Cardiac muscle cell (in vitro differentiated cells and primary cell): Measurements from ENCODE around the gene DNAH6. TPM values are rescaled to one million over a fixed set of nuclear protein-coding genes. Genes with fewer than 3 reads are reported as not detected.
A peak's percentile ranks its signal among the peaks of the same experiment; 100 is the strongest.
"Not testable (repeated sequence)": the region's sequence is repeated elsewhere in the genome, so short reads cannot be mapped to it uniquely, and the experiment has no call there.

Experiments
- DNase-seq, 2 donors: peaks; one replicate each; pipeline versions ENCODE4 v3.0.0 to v3.0.0-alpha.2; 2010 to 2017; ENCODE audit warnings: low read depth in 1 of 2, low spot score in 1 of 2
- H3K27ac ChIP-seq: fragments of 200-600 bp; sonication (generic); 2 replicates; pipeline ENCODE4 v1.5.1; 2016
- H3K27me3 ChIP-seq: fragments of 200-600 bp; sonication (generic); 2 replicates; pipeline ENCODE4 v1.6.0; 2016; ENCODE audit warnings: control low read depth
- H3K36me3 ChIP-seq: fragments of 200-600 bp; sonication (generic); 2 replicates; pipeline ENCODE4 v1.5.1; 2016; ENCODE audit warnings: control low read depth
- H3K4me1 ChIP-seq: fragments of 200-600 bp; sonication (generic); 2 replicates; pipeline ENCODE4 v1.8.1; 2017; ENCODE audit warnings: low read depth, mild to moderate bottlenecking, mixed run types
- H3K4me3 ChIP-seq: fragments of 200-600 bp; sonication (generic); 2 replicates; pipeline ENCODE4 v1.5.1; 2016; ENCODE audit warnings: mild to moderate bottlenecking
- H3K9me3 ChIP-seq: fragments of 200-600 bp; sonication (generic); 2 replicates; pipeline ENCODE4 v1.5.1; 2017; ENCODE audit warnings: low read depth, mild to moderate bottlenecking, control low read depth
- polyA plus RNA-seq: library from polyadenylated mRNA; unstranded; fragments of >200 nt; fragmentation: Nextera tagmentation; extraction: Ambion mirVana; gene quantifications from 2 replicates; pipeline ENCODE4 v1.2.1, GENCODE V29; 2016
- total RNA-seq: library from RNA; depleted of rRNA; stranded (reverse); fragments of >200 nt; gene quantifications from 2 replicates; pipeline ENCODE4 v1.2.3, GENCODE V29; 2016
- TF ChIP-seq, protein P1 (sequence below): IDR thresholded peaks from 2 replicates; pipeline ENCODE4 v1.5.1; 2012; ENCODE audit warnings: low read depth, mild to moderate bottlenecking, low read length

DNAH6 gene
- total and polyA plus RNA-seq, 2 experiments from 2014 or later: 0.66 to 0.73 TPM

DNA sequence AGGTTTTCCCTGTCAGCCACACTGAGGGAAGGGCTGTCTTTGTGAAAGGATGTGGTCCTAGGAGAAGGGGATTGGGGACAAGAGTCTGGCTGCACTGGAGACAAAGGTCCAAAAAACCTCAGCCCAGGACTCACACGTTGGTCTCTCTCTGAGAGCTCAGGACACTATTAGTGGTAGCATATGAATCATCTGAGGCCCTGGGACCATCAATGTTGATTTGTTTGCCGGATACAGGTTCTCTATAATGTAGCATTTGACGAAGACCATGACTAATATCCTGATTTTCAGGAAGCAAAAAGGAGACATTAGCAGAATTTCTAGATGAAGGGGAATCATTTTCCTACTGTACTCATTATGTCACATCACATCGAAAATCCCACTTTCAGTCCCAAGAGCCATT, 22.2 kb upstream of the DNAH6 start:
- H3K27me3 ChIP-seq: no peaks in the 10 kb centered on the region
- no peaks in the 10 kb centered on the region for H3K36me3 ChIP-seq
- H3K9me3 ChIP-seq: no peaks in the 10 kb centered on the region
- DNase-seq: peak in 1 of 2 donors; percentile 6
- H3K4me3 ChIP-seq: no peak overlapping the region
- TF ChIP-seq, protein P1, sequence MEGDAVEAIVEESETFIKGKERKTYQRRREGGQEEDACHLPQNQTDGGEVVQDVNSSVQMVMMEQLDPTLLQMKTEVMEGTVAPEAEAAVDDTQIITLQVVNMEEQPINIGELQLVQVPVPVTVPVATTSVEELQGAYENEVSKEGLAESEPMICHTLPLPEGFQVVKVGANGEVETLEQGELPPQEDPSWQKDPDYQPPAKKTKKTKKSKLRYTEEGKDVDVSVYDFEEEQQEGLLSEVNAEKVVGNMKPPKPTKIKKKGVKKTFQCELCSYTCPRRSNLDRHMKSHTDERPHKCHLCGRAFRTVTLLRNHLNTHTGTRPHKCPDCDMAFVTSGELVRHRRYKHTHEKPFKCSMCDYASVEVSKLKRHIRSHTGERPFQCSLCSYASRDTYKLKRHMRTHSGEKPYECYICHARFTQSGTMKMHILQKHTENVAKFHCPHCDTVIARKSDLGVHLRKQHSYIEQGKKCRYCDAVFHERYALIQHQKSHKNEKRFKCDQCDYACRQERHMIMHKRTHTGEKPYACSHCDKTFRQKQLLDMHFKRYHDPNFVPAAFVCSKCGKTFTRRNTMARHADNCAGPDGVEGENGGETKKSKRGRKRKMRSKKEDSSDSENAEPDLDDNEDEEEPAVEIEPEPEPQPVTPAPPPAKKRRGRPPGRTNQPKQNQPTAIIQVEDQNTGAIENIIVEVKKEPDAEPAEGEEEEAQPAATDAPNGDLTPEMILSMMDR: no peak
- no peaks in the 10 kb centered on the region for H3K4me1 ChIP-seq
- no peak overlapping the region for H3K27ac ChIP-seq

DNA sequence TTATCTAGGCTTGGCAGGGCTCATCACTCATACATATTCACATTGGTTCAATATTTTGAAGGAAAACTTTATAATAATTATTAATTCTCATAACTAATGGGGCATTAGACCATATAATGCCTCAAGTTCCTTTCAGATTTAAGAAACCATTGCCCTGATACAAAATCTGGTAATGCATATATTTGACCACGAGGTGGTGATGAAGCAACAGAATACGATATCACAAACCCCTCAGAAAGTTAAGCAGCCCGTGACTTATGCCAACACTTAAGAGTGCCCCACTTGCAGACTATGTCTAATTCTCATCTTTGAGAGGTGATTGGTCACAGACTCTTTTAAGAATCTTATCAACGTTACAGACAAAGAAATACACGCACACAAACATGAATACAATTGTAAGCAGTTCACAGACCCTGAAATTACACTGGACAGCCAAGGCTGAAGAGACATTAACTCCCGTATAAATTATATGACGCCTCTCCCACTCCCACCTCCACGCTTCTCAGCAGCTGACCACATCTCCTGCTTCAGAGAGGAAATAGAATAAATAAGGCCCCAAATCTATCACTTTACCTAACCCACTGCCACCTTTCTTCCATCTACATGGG, 20.7 kb upstream of the DNAH6 start:
- Histone ChIP-seq H3K27ac (no peak overlapping the region), H3K27me3 (no peaks in the 10 kb centered on the region), H3K4me3 (no peak overlapping the region), H3K4me1 (no peaks in the 10 kb centered on the region), H3K36me3 (no peaks in the 10 kb centered on the region), H3K9me3 (no peaks in the 10 kb centered on the region)
- peak; percentile 73 to 85 for DNase-seq
- TF ChIP-seq, protein P1: peak; percentile 61

DNA sequence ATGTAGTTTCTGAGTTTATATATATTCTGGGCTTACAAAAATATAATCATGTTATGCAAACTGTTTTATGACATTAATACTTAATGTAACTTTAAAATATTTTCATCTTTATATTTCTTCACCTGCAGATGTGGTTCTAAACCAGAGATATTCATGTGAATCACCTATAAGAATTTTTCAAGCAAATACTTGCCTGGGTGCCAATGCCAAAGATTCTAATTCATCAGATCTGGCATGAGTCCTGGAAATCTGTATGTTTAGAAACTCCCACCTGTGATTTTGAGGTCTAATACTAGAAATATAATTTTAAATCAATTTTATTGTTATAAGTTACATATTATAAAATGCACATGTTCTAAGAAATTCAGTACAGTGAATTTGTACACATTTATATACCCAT, 19.9 kb upstream of the DNAH6 start:
- Histone ChIP-seq H3K36me3 (no peaks in the 10 kb centered on the region), H3K4me1 (no peaks in the 10 kb centered on the region), H3K9me3 (no peaks in the 10 kb centered on the region), H3K27me3 (no peaks in the 10 kb centered on the region), H3K4me3 (no peak overlapping the region), H3K27ac (no peak overlapping the region)
- TF ChIP-seq, protein P1: no peak
- DNase-seq: no peak

DNA sequence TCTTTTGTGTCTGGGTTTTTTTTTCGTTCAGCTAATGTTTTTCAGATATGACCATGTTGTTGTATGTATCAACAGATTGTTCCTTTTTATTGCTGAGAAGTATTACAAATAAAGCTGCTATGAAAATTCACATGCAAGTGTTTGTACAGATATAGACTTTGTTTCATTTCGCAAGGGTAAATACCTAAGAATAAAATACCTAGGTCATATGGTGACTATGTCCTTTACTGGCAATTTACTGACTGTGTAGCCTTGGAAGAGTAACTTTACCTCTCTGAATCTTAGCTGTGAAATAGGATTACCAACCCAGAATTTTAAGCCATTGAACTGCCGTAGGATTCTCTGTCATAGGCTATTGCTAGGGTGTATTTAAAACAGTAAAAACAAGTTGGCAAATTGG, 19.0 kb upstream of the DNAH6 start:
- Histone ChIP-seq H3K4me1 (no peaks in the 10 kb centered on the region), H3K9me3 (no peaks in the 10 kb centered on the region), H3K36me3 (no peaks in the 10 kb centered on the region), H3K27ac (no peak overlapping the region), H3K27me3 (no peaks in the 10 kb centered on the region), H3K4me3 (no peak overlapping the region)
- no peak for DNase-seq
- TF ChIP-seq, protein P1: no peak

DNA sequence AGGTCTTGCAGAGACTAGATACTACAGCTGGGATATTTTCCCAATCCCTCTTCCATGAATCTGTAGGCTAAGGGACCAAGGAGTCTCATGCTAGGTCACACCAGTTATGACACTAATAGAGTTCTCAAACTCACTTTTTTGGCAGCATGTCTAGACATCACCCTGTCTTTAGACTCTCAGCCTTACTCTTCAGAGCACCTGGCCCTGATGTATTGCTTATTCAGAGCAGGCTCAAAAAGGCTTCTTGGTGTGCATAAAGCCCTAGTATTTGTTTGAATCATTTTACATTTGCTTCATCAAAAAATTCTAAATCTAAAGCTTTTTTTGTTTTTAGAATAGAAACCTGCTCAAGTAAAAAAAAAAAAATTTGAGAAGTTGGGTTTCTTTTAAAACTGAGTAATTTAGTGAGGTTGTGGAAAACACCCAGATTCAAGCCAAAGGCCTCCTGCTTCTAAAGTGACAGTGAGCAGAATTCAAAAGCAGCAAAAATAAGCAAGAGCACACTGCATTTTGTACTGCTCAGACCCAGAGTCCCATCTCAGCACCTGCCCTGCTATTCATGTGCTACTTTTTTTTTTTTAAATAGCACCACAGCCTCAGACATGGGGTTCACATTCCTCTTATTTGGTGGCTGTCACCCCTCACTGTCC, 18.0 kb upstream of the DNAH6 start:
- H3K4me1 ChIP-seq: no peaks in the 10 kb centered on the region
- no peaks in the 10 kb centered on the region for H3K27me3 ChIP-seq
- TF ChIP-seq, protein P1: no peak
- no peak overlapping the region for H3K4me3 ChIP-seq
- H3K27ac ChIP-seq: no peak overlapping the region
- H3K36me3 ChIP-seq: no peaks in the 10 kb centered on the region
- no peak for DNase-seq
- H3K9me3 ChIP-seq: no peaks in the 10 kb centered on the region

DNA sequence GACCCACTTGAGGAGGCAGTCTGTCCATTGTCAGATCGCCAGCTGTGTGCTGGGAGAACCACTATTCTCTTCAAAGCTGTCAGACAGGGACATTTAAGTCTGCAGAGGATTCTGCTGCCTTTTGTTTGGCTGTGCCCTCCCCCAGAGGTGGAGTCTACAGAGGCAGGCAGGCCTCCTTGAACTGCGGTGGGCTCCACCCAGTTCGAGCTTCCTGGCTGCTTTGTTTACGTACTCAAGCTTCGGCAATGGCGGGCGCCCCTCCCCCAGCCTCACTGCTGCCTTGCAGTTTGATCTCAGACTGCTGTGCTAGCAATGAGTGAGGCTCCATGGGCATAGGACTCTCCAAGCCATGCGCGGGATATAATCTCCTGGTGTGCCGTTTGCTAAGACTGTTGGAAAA, 5.3 kb upstream of the DNAH6 start:
- not testable (repeated sequence) for H3K27ac ChIP-seq, H3K4me3 ChIP-seq, H3K4me1 ChIP-seq, DNase-seq, H3K9me3 ChIP-seq, H3K36me3 ChIP-seq, H3K27me3 ChIP-seq
